GM10248 (cell line): ENCODE measurements around the gene ZNF205.
"Not testable (repeated sequence)": the region's sequence is repeated elsewhere in the genome, so short reads cannot be mapped to it uniquely, and the experiment has no call there.

Source experiments
- CTCF ChIA-PET: fragments of 300-600 bp; sonication (Branson Sonifier 250); formaldehyde crosslinking; extraction: SDS; loops from one replicate; lab custom pipeline; 2021; ENCODE audit warnings: antibody characterized with exemption; lab: Yijun Ruan, JAX
- POLR2A ChIA-PET: fragments of 350-650 bp; sonication (Branson Sonifier 250); formaldehyde crosslinking; extraction: SDS; loops from one replicate; lab custom pipeline; 2020; ENCODE audit warnings: antibody characterized with exemption; lab: Yijun Ruan, JAX
- DNase-seq: peaks from one replicate; pipeline ENCODE4 v3.0.0; 2012; ENCODE audit errors: extremely low spot score
- TF ChIP-seq, protein P1 (sequence below): IDR thresholded peaks from 2 replicates; pipeline ENCODE4 v1.5.1; 2012; ENCODE audit warnings: mild to moderate bottlenecking, low read depth; ENCODE audit errors: extremely low read depth, missing control alignments, control extremely low read depth

ZNF205 gene

DNA sequence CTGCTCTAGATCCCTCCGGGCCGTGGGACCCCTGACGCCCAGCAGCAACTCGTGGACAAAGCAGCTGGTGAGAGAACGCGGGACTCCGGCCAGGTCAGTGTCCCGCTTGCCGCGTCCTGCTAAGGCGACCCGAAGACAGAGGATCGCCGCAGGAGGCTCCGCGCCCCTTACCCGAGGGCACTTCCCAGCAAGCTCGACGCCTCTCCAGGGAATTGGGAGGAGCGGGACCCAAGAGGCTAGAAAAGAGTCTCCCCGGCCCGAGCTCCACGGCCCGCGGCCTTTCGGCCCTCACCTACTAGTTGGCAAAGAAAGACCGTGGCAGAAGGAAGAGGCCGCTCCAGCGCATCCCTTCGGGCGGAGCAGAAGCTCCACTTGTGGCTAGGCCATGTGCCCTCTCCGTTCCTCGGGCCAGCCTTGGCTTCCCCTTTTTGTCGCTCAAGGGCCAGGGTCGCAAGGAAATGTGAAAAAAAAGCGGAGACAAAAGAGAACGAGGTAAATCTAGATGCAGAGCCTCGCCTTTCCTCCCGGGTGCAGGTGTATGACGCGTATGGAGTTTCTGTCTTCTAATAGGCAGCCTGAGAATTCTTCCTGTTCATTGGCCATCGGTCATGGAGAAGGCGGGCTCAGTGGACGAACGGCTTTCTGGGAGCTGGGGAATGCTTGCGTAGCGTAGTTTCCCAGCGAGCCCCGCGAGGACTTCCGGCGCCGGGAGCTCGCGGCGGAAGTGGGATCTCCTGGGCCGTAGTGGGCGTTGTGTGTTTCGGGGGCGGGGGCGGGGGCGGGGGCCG, 22.1 kb downstream of the ZNF205 start, which contains the start of gene ZNF213:
Gene ZNF213, plus strand, starts transcription at position 692 of the 788 bp plus-strand sequence. CDS start 2,252 bp downstream, outside the sequence.
- ChIA-PET POLR2A (interaction anchor here (0.6 to 1.2 kb wide), 5 partner anchors 9 to 111 kb away, joined by 3 to 4 read pairs (median 3); no protein-coding TSS in a partner anchor), CTCF (interaction anchor here (0.9 to 14.2 kb wide), 8 partner anchors 9 to 104 kb away, joined by 3 to 246 read pairs (median 65); partner anchors contain the start of gene ZSCAN10)

DNA sequence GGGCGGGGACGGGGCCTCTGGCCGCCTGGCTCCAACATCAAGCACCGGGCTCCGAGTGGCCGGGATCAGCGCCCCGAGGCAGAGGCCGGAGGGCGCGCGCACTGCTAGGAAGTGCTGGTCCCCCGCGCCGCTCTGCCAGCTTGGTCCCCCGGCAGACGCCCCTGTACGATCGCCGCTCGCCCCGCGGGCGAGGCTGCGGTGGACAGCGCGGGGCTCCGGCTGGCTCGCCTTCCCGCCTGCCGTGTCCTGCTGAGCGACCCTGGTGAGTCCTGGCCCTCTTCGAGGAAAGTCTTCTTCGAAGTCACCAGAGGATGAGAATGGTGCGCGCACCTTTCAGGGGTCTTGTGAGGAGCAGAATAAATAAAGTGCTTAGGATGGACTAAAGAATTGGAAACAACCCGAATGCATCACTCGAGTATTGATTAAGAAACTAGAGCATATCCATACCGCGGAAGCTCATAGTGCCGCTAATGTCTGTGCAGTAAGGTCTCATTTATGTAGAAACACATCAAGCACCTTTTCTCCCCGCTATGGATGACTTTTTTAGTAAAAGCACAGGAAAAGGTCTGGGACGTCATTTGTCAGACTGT, 22.8 kb downstream of the ZNF205 start:
- no peak for DNase-seq
- TF ChIP-seq, protein P1, sequence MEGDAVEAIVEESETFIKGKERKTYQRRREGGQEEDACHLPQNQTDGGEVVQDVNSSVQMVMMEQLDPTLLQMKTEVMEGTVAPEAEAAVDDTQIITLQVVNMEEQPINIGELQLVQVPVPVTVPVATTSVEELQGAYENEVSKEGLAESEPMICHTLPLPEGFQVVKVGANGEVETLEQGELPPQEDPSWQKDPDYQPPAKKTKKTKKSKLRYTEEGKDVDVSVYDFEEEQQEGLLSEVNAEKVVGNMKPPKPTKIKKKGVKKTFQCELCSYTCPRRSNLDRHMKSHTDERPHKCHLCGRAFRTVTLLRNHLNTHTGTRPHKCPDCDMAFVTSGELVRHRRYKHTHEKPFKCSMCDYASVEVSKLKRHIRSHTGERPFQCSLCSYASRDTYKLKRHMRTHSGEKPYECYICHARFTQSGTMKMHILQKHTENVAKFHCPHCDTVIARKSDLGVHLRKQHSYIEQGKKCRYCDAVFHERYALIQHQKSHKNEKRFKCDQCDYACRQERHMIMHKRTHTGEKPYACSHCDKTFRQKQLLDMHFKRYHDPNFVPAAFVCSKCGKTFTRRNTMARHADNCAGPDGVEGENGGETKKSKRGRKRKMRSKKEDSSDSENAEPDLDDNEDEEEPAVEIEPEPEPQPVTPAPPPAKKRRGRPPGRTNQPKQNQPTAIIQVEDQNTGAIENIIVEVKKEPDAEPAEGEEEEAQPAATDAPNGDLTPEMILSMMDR: no peak
- POLR2A ChIA-PET: interaction anchor here (0.6 to 1.2 kb wide), 6 partner anchors 9 to 603 kb away, joined by 3 to 4 read pairs (median 3); no protein-coding TSS in a partner anchor
- CTCF ChIA-PET: interaction anchor here (0.9 to 14.2 kb wide), 7 partner anchors 10 to 105 kb away, joined by 3 to 246 read pairs (median 119); partner anchors contain the start of gene ZSCAN10

More for the DNA sequence above, 22.1 kb downstream of the ZNF205 start, which contains the start of gene ZNF213:
- DNase-seq: peak; percentile 94
- TF ChIP-seq, protein P1: no peak

DNA sequence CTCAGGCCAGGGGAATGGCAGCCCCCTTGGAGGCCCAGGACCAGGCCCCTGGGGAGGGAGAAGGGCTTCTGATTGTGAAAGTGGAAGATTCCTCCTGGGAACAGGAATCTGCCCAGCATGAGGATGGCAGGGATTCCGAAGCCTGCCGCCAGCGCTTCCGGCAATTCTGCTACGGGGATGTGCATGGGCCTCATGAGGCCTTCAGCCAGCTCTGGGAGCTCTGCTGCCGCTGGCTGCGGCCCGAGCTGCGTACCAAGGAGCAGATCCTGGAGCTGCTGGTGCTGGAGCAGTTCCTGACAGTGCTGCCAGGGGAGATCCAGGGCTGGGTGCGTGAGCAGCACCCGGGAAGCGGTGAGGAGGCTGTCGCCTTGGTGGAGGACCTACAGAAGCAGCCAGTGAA, 24.9 kb downstream of the ZNF205 start:
- POLR2A ChIA-PET: no interaction called here
- TF ChIP-seq, protein P1: no peak
- DNase-seq: no peak
- CTCF ChIA-PET: interaction anchor here (0.8 to 14.2 kb wide), 12 partner anchors 8 to 107 kb away, joined by 3 to 177 read pairs (median 3); no protein-coding TSS in a partner anchor

DNA sequence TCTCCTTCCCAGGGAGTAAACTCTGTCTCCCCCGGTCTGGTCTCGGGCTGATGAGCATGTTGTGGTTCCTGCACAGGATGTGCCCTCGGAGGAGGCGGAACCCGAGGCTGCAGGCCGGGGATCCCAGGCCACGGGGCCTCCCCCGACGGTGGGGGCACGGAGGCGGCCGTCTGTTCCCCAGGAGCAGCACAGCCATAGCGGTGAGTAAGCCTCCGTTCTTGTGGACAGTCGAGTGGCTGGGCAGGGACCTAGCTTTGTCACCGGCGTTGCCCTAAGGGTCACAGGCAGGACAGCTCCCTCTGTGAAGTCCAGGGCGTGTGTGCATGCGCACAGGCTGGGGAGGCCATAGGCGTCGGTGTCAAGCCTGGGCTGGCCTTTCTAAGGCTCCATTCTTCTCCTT, 26.0 kb downstream of the ZNF205 start:
- TF ChIP-seq, protein P1: no peak
- ChIA-PET CTCF (interaction anchor here (1.0 to 14.2 kb wide), 9 partner anchors 8 to 108 kb away, joined by 3 to 177 read pairs (median 8); no protein-coding TSS in a partner anchor), POLR2A (no interaction called here)
- DNase-seq: no peak

DNA sequence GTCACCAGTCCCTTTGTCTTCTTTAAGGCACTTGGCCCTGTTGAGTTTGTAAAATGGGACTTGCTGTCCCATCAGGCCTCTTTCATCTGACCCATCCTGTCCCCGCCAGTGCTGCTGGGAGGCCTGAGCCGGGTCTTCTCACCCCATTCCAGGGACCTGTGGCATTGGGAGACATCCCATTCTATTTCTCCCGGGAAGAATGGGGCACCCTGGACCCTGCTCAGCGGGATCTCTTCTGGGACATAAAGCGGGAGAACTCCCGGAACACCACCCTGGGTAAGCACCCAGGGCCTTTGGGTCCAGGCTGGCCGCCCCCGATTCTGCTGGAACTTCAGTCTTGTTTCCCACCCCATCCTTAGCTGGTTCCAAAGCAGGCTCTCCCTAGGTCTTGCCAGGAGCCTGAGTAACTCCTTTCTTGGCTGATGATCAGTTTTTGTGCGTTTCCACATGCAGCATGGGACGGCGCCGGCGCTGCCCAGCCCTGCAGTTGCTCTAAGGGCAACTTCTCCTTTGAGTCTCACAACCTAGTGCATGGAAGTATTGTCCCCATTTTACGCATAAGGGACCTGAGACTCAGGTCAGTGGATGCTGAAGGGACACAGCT, 26.5 kb downstream of the ZNF205 start:
- TF ChIP-seq, protein P1: no peak
- no peak for DNase-seq
- ChIA-PET CTCF (interaction anchor here (1.3 to 3.1 kb wide), 3 partner anchors 9 to 11 kb away, joined by 3 to 16 read pairs (median 8); no protein-coding TSS in a partner anchor), POLR2A (no interaction called here)

DNA sequence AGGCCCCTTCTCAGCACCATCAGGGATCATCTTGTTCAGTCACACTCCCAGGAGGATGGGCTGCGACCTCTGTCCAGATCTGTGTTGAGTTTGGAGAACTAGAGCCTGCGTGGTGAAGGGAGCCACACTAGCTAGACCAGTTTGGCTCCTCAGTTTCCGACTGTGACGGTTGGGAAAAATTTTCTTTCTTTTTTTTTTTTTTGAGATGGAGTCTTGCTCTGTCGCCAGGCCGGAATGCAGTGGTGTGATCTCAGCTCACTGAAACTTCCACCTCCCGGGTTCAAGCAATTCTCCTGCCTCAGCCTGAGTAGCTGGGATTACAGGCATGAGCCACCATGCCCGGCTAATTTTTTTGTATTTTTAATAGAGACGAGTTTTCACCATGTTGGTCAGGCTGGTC, 27.2 kb downstream of the ZNF205 start:
- POLR2A ChIA-PET, DNase-seq: not testable (repeated sequence)
- CTCF ChIA-PET: interaction anchor here (1.3 to 3.1 kb wide), 3 partner anchors 8 to 10 kb away, joined by 3 to 16 read pairs (median 8); no protein-coding TSS in a partner anchor
